Measurements from ENCODE around the gene SRGN.

DNA sequence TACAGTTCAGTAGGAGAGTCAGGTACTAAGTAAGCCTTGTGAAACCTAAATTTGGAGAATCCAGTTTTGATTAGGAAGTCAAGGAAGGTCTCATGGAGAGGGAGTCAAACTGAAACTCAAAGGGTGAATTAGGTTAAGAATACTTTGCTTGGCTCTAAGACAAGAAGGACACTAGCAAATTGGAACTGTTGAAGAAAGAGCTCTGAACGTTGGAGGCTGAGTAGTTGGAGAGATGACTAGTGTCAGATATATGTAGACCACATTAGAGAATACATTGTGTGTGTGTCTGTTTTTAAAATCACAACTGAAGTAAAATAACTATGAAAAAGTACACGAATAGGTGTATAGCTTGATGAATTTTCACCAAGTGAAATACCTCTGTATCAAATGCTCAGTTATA is 42.3 kb downstream of the SRGN start:
- TF ChIP-seq, protein P1, sequence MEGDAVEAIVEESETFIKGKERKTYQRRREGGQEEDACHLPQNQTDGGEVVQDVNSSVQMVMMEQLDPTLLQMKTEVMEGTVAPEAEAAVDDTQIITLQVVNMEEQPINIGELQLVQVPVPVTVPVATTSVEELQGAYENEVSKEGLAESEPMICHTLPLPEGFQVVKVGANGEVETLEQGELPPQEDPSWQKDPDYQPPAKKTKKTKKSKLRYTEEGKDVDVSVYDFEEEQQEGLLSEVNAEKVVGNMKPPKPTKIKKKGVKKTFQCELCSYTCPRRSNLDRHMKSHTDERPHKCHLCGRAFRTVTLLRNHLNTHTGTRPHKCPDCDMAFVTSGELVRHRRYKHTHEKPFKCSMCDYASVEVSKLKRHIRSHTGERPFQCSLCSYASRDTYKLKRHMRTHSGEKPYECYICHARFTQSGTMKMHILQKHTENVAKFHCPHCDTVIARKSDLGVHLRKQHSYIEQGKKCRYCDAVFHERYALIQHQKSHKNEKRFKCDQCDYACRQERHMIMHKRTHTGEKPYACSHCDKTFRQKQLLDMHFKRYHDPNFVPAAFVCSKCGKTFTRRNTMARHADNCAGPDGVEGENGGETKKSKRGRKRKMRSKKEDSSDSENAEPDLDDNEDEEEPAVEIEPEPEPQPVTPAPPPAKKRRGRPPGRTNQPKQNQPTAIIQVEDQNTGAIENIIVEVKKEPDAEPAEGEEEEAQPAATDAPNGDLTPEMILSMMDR (conservative IDR thresholded peaks at IDR 0.05; ENCODE audit: low read depth, low read length) = no peak
- TF ChIP-seq EZH2 (IDR thresholded peaks at IDR 0.05; ENCODE audit: borderline replicate concordance, low read depth, low read length, poor library complexity, severe bottlenecking) = no peak

Measured in A673 (cell line).